ENCODE data around the gene PARD3.

Gene PARD3

GRCh38 chr10:34526186-34526585 is 288.9 kb downstream of the PARD3 start:
- DNase-seq = no peak

GRCh38 chr10:34524369-34525091 is 290.6 kb downstream of the PARD3 start:
- DNase-seq = no peak

GRCh38 chr10:34523017-34523767 is 291.9 kb downstream of the PARD3 start:
- DNase-seq = no peak

- DNase-seq = no peak
These were observed 292.6 kb downstream of the PARD3 start for GRCh38 chr10:34522546-34522945.

- no peak for DNase-seq
These were observed 294.6 kb downstream of the PARD3 start for GRCh38 chr10:34520510-34520909.

- DNase-seq = no peak
These were observed 295.0 kb downstream of the PARD3 start for GRCh38 chr10:34520084-34520483.

- no peak for DNase-seq
These were observed 300.8 kb downstream of the PARD3 start for GRCh38 chr10:34514290-34514689.

GRCh38 chr10:34513636-34514035 is 301.5 kb downstream of the PARD3 start:
- no peak for DNase-seq

- no peak for DNase-seq
These were observed 307.9 kb downstream of the PARD3 start for GRCh38 chr10:34507217-34507616.

GRCh38 chr10:34506786-34507185 is 308.3 kb downstream of the PARD3 start:
- DNase-seq = no peak

GRCh38 chr10:34505338-34505737 is 309.8 kb downstream of the PARD3 start:
- no peak for DNase-seq

GRCh38 chr10:34504534-34504933 is 310.6 kb downstream of the PARD3 start:
- DNase-seq = no peak

- DNase-seq = no peak
These were observed 311.4 kb downstream of the PARD3 start for GRCh38 chr10:34503704-34504103.

- no peak for DNase-seq
These were observed 315.4 kb downstream of the PARD3 start for GRCh38 chr10:34499612-34500279.

- DNase-seq = no peak
These were observed 316.3 kb downstream of the PARD3 start for GRCh38 chr10:34498821-34499220.

- no peak for DNase-seq
These were observed 319.2 kb downstream of the PARD3 start for GRCh38 chr10:34495938-34496337.

GRCh38 chr10:34494012-34494411 is 321.1 kb downstream of the PARD3 start:
- no peak for DNase-seq

- DNase-seq = no peak
These were observed 323.0 kb downstream of the PARD3 start for GRCh38 chr10:34492081-34492480.

GRCh38 chr10:34491678-34492077 is 323.4 kb downstream of the PARD3 start:
- no peak for DNase-seq

- DNase-seq = no peak
These were observed 324.9 kb downstream of the PARD3 start for GRCh38 chr10:34489973-34490745.

GRCh38 chr10:34489411-34489810 is 325.7 kb downstream of the PARD3 start:
- no peak for DNase-seq

- DNase-seq = no peak
These were observed 326.5 kb downstream of the PARD3 start for GRCh38 chr10:34488476-34489130.

GRCh38 chr10:34486008-34486407 is 329.1 kb downstream of the PARD3 start:
- DNase-seq = no peak
